Activated T-cell treated with anti-CD3 and anti-CD28 coated beads, Interleukin-2, amount 50 U/mL, for 72 hours (primary cell): ENCODE measurements around the gene BRS3. TPM values are rescaled to one million over a fixed set of nuclear protein-coding genes. Genes with fewer than 3 reads are reported as not detected.

Source experiments
- total RNA-seq, 2 donors: library from RNA; stranded (reverse); gene quantifications; one replicate each; pipeline ENCODE4 v1.2.3, GENCODE V29; 2022

BRS3 gene
- total RNA-seq, 2 donors from 2014 or later, result not detected

Other genes starting within 250 kb of the BRS3 start
- gene MAP7D3, start 236.5 kb upstream of the BRS3 start, total RNA-seq, result 10 to 100 TPM; 11.3 to 11.8 TPM
- not detected for gene ADGRG4, start 187.0 kb upstream of the BRS3 start, total RNA-seq
- gene HTATSF1, start 9.6 kb downstream of the BRS3 start, total RNA-seq, result 10 to 100 TPM; 37.2 to 39.2 TPM
- not detected for gene VGLL1, start 44.3 kb downstream of the BRS3 start, total RNA-seq
- gene CD40LG, start 160.2 kb downstream of the BRS3 start, total RNA-seq, result 10 to 100 TPM; 26.5 to 36.1 TPM